ENCODE data around the gene CCER1.

GRCh38 chr12:90970471-90970870 is 15.5 kb upstream of the CCER1 start:
- TF ChIP-seq CTCF (conservative IDR thresholded peaks at IDR 0.05; ENCODE audit: low read length): no peak
- TF ChIP-seq EZH2phosphoT487 (IDR thresholded peaks at IDR 0.05; ENCODE audit: borderline replicate concordance): no peak

Data from Loucy (cell line).